ENCODE results near the gene MFNG.

The MFNG gene

GRCh38 chr22:37492428-37493344, 6.5 kb upstream of the MFNG start:
- DNase-seq, result peak; percentile 40

- no peak for DNase-seq
Observed at GRCh38 chr22:37491559-37492427, 5.6 kb upstream of the MFNG start.

- no peak for DNase-seq
Observed at GRCh38 chr22:37491106-37491505, 4.9 kb upstream of the MFNG start.

- no peak for DNase-seq
Observed at GRCh38 chr22:37489983-37490382, 3.8 kb upstream of the MFNG start.

GRCh38 chr22:37488337-37489135, 2.4 kb upstream of the MFNG start:
- DNase-seq, result no peak

GRCh38 chr22:37487571-37487970, 1.4 kb upstream of the MFNG start:
- no peak for DNase-seq

GRCh38 chr22:37487129-37487528, 945 bp upstream of the MFNG start:
- DNase-seq, result no peak

GRCh38 chr22:37485395-37486223, 575 bp downstream of the MFNG start:
- DNase-seq, result no peak

GRCh38 chr22:37484480-37485394, 1.4 kb downstream of the MFNG start:
- no peak for DNase-seq

- DNase-seq, result no peak
Observed at GRCh38 chr22:37483050-37483449, 3.1 kb downstream of the MFNG start.

GRCh38 chr22:37482244-37482643, 3.9 kb downstream of the MFNG start:
- DNase-seq, result no peak

GRCh38 chr22:37481347-37481907, 4.8 kb downstream of the MFNG start:
- DNase-seq, result no peak

GRCh38 chr22:37480387-37481346, 5.5 kb downstream of the MFNG start:
- DNase-seq, result no peak

GRCh38 chr22:37479196-37479595, 7.0 kb downstream of the MFNG start:
- DNase-seq, result no peak

GRCh38 chr22:37476389-37477329, 9.5 kb downstream of the MFNG start:
- no peak for DNase-seq

GRCh38 chr22:37474447-37475090, 11.6 kb downstream of the MFNG start:
- no peak for DNase-seq

- DNase-seq, result no peak
Observed at GRCh38 chr22:37473437-37473946, 12.7 kb downstream of the MFNG start.
